Activated naive CD8-positive, alpha-beta T cell treated with anti-CD3 and anti-CD28 coated beads for 36 hours (primary cell): ENCODE data around the gene WNT4. TPM values are rescaled to one million over a fixed set of nuclear protein-coding genes. Genes with fewer than 3 reads are reported as not detected.

Experiments
- DNase-seq: peaks from one replicate; pipeline ENCODE4 v3.0.0; 2021
- H3K27ac Mint-ChIP-seq: one replicate; pipeline ENCODE4 v1.8.0; 2022; ENCODE audit warnings: mild to moderate bottlenecking, moderate library complexity, mixed read lengths
- H3K27me3 Mint-ChIP-seq: one replicate; pipeline ENCODE4 v1.8.0; 2022; ENCODE audit warnings: mild to moderate bottlenecking, mixed read lengths
- H3K36me3 Mint-ChIP-seq: one replicate; pipeline ENCODE4 v1.8.0; 2021; ENCODE audit warnings: mild to moderate bottlenecking, mixed read lengths
- H3K4me1 Mint-ChIP-seq: one replicate; pipeline ENCODE4 v1.8.0; 2021; ENCODE audit warnings: mixed read lengths
- H3K4me3 Mint-ChIP-seq: one replicate; pipeline ENCODE4 v1.8.0; 2022; ENCODE audit warnings: mild to moderate bottlenecking, moderate library complexity, mixed read lengths
- H3K9me3 Mint-ChIP-seq: one replicate; pipeline ENCODE4 v1.8.0; 2022; ENCODE audit warnings: mixed read lengths
- total RNA-seq, 2 experiments: library from RNA; stranded (reverse); gene quantifications; one replicate each; pipeline ENCODE4 v1.2.3, GENCODE V29; 2021

The WNT4 gene
- total RNA-seq, 2 experiments from 2014 or later, result not detected

GRCh38 chr1:22127731-22128130 is 15.2 kb downstream of the WNT4 start:
- H3K27me3 Mint-ChIP-seq, result no peaks in the 10 kb centered on the region
- no peaks in the 10 kb centered on the region for H3K9me3 Mint-ChIP-seq
- no peaks in the 10 kb centered on the region for H3K4me1 Mint-ChIP-seq
- H3K27ac Mint-ChIP-seq, result no peak overlapping the region
- no peaks in the 10 kb centered on the region for H3K36me3 Mint-ChIP-seq
- H3K4me3 Mint-ChIP-seq, result no peak overlapping the region
- no peak for DNase-seq

DNA sequence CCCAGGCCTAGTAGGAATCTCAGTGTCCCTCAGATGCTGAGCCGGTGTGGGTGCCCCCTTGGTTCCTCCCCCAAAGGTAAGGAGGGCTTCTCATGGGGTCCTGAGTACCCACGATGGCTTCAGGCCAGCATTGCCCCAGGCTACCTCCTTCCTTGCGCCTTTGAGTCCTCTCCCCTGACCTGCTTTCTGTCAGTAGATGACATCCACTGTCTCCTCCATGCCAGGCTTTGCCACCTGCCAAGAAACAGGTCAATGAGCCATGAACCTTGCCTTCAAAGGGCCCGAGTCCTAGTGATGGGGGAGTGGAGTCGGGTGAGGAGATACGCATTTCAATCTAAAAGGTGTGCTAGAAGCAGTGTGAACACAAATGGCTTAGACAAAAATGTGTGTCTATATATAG is 15.6 kb downstream of the WNT4 start:
- Mint-ChIP-seq H3K4me1 (no peaks in the 10 kb centered on the region), H3K36me3 (no peaks in the 10 kb centered on the region), H3K4me3 (no peak overlapping the region), H3K27me3 (no peaks in the 10 kb centered on the region), H3K27ac (no peak overlapping the region), H3K9me3 (no peaks in the 10 kb centered on the region)
- DNase-seq, result no peak

DNA sequence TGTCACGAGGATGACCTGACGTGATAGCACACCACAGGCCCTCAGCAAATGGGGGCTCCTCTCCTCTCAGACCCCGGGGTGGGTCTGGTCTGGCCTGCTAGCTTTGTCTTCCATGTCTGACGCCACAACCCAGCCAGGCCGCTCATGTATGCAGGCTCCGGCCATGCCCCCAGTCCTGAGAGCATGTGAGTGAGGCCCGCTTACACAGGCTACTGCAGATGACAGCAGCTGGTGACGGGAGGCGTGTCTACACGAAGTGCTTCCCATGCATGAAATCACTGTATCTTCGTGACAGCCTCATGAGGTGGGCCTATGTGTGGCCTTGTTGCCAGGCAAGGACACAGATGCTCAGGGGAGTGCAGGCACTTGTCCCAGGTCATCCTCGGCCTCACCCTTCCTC is 16.4 kb downstream of the WNT4 start:
- no peaks in the 10 kb centered on the region for H3K36me3 Mint-ChIP-seq
- no peaks in the 10 kb centered on the region for H3K9me3 Mint-ChIP-seq
- no peak overlapping the region for H3K4me3 Mint-ChIP-seq
- no peaks in the 10 kb centered on the region for H3K27me3 Mint-ChIP-seq
- no peak overlapping the region for H3K27ac Mint-ChIP-seq
- no peaks in the 10 kb centered on the region for H3K4me1 Mint-ChIP-seq
- DNase-seq, result no peak

- H3K9me3 Mint-ChIP-seq, result no peaks in the 10 kb centered on the region
- H3K4me3 Mint-ChIP-seq, result no peak overlapping the region
- peaks cover 3% of the 10 kb centered on the region for H3K4me1 Mint-ChIP-seq
- H3K36me3 Mint-ChIP-seq, result no peaks in the 10 kb centered on the region
- no peak overlapping the region for H3K27ac Mint-ChIP-seq
- DNase-seq, result no peak
- no peaks in the 10 kb centered on the region for H3K27me3 Mint-ChIP-seq
Measured at GRCh38 chr1:22124592-22125229, 18.2 kb downstream of the WNT4 start.

GRCh38 chr1:22123901-22124404 is 18.9 kb downstream of the WNT4 start:
- H3K9me3 Mint-ChIP-seq, result no peaks in the 10 kb centered on the region
- H3K27ac Mint-ChIP-seq, result no peak overlapping the region
- no peaks in the 10 kb centered on the region for H3K27me3 Mint-ChIP-seq
- no peak for DNase-seq
- H3K4me3 Mint-ChIP-seq, result no peak overlapping the region
- peaks cover under 1% of the 10 kb centered on the region for H3K36me3 Mint-ChIP-seq
- peaks cover 3% of the 10 kb centered on the region for H3K4me1 Mint-ChIP-seq

DNA sequence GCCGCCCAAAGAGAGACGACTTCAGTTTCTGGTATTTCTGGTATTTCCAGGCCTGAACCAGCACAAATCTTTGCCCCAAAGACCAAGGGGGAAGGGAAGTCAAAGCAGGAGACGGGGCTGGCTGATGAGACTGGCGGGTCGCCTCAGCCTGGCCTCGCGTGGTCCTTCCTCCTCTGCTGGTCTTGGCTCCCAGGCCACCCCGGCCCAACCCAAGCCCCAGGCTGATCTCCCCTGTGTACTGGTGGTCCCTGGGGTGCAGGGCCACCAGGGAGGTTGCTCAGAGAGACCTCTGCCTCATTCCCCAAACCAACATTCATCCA is 19.9 kb downstream of the WNT4 start:
- H3K36me3 Mint-ChIP-seq, result peaks cover 2% of the 10 kb centered on the region
- DNase-seq, result no peak
- no peak overlapping the region for H3K27ac Mint-ChIP-seq
- no peaks in the 10 kb centered on the region for H3K9me3 Mint-ChIP-seq
- no peak overlapping the region for H3K4me3 Mint-ChIP-seq
- peaks cover 3% of the 10 kb centered on the region for H3K4me1 Mint-ChIP-seq
- no peaks in the 10 kb centered on the region for H3K27me3 Mint-ChIP-seq

DNA sequence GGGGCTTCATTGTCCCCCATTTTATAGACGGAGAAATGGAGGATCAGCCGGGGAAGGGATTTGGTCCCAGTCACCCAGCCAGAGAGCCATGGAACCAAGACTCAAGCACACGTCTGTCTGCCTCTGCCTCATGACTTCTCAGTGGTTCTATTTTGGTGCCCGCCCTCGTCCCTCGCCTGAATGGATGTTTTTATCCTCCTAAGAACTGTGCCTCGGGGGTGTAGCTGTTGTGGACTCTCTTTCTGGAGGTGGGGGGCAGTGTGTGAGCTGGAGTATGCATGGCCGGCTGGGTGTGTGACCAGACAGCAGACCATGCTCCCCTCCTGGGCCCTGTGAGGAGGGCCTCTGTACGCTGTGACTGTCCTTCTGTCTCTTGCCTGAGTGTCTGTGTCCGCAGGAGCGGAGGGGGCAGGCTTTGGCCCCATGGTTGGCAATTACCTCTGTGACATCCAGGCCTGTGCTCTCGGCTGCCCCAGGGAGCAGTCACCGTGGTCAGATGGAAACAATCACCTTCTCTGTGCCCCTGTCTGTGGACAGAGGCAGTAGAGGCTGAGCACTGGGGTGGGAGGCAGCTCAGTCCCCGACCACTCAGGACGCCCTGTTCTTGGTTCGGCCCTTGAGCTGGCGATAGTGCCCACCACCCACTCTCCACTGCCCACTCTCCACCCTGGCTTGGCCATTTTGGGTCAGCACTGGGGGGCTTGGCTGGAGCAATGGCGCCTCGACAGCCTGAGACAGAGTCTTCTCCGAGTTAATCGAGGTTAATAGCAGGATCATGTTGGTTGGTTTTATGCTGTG is 20.4 kb downstream of the WNT4 start:
- Mint-ChIP-seq H3K27me3 (no peaks in the 10 kb centered on the region), H3K9me3 (no peaks in the 10 kb centered on the region), H3K27ac (no peak overlapping the region), H3K4me1 (peaks cover 3% of the 10 kb centered on the region), H3K36me3 (peaks cover 2% of the 10 kb centered on the region), H3K4me3 (no peak overlapping the region)
- DNase-seq, result no peak

GRCh38 chr1:22121421-22121911 is 21.4 kb downstream of the WNT4 start:
- Mint-ChIP-seq H3K4me1 (peaks cover 3% of the 10 kb centered on the region), H3K4me3 (no peak overlapping the region), H3K27me3 (no peaks in the 10 kb centered on the region), H3K27ac (no peak overlapping the region), H3K9me3 (no peaks in the 10 kb centered on the region), H3K36me3 (peaks cover 2% of the 10 kb centered on the region)
- DNase-seq, result no peak

DNA sequence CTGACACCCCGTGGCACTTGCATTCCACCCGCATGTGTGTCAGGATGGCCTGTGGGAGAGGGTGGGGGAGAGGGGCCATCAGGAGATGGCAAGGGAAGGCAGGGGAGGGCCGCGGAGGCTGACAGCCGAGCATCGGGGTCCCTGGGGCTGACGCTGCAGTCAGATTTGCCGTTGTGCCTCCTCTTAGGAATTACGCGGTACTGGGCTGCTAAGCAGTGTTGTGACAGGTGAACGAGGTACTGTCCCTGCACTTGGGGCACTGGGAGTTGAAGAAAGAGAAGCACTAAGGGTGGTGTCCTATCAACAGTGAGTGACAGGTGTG is 22.5 kb downstream of the WNT4 start:
- Mint-ChIP-seq H3K9me3 (no peaks in the 10 kb centered on the region), H3K27ac (no peak overlapping the region), H3K27me3 (no peaks in the 10 kb centered on the region), H3K4me3 (no peak overlapping the region), H3K36me3 (peaks cover 2% of the 10 kb centered on the region), H3K4me1 (peaks cover 3% of the 10 kb centered on the region)
- no peak for DNase-seq

DNA sequence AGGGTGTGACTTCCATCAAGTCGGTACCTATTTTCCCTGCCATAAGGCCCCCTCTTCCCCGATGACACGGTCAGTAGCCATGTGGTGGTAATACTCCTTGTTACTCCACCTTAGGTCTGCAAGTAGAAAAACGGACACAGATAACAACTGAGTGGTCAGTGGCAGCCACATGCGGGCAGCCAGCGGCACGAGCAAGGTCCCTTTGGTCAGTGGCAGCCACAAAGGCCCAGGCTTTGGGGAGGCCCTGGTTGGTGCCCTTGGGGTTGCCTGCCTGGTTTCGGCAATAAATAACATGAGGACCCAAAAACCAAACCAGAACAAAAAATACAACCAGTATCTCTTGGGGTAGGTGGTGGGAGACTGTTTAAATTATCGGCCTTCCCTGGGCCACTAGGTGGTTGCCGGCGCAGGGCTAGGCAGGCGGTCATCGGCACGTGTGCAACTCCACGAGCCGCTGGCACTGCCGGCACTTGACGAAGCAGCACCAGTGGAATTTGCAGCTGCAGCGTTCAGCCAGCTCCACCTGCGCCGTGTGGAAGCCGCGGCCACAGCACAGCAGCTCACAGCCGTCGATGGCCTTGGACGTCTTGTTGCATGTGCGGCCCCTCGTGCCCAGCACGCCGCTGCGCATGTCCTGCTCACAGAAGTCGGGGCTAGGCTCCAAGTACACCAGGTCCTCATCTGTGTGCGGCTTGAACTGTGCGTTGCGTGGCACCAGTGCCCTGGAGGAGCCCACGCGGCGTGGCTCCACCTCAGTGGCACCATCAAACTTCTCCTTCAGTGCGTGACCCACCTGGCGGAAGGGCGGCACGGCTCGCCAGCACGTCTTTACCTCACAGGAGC is 23.1 kb downstream of the WNT4 start:
- Mint-ChIP-seq H3K27me3 (no peaks in the 10 kb centered on the region), H3K4me3 (no peak overlapping the region), H3K9me3 (no peaks in the 10 kb centered on the region), H3K27ac (no peak overlapping the region), H3K36me3 (peaks cover 2% of the 10 kb centered on the region), H3K4me1 (peaks cover 3% of the 10 kb centered on the region)
- DNase-seq, result no peak

- Mint-ChIP-seq H3K9me3 (no peaks in the 10 kb centered on the region), H3K27me3 (no peaks in the 10 kb centered on the region), H3K36me3 (peaks cover 2% of the 10 kb centered on the region), H3K4me3 (no peak overlapping the region), H3K27ac (peak overlapping the region; percentile 54), H3K4me1 (peaks cover 3% of the 10 kb centered on the region)
- DNase-seq, result no peak
Measured at GRCh38 chr1:22118291-22118992, 24.5 kb downstream of the WNT4 start.

GRCh38 chr1:22117851-22118250 is 25.0 kb downstream of the WNT4 start:
- Mint-ChIP-seq H3K4me1 (peaks cover 3% of the 10 kb centered on the region), H3K9me3 (no peaks in the 10 kb centered on the region), H3K36me3 (peaks cover 4% of the 10 kb centered on the region), H3K27ac (peak overlapping the region; percentile 32), H3K27me3 (no peaks in the 10 kb centered on the region), H3K4me3 (no peak overlapping the region)
- DNase-seq, result no peak

GRCh38 chr1:22117238-22117637 is 25.7 kb downstream of the WNT4 start:
- DNase-seq, result no peak
- H3K27me3 Mint-ChIP-seq, result no peaks in the 10 kb centered on the region
- no peak overlapping the region for H3K4me3 Mint-ChIP-seq
- peaks cover 4% of the 10 kb centered on the region for H3K36me3 Mint-ChIP-seq
- no peaks in the 10 kb centered on the region for H3K9me3 Mint-ChIP-seq
- H3K4me1 Mint-ChIP-seq, result peaks cover 3% of the 10 kb centered on the region
- no peak overlapping the region for H3K27ac Mint-ChIP-seq

DNA sequence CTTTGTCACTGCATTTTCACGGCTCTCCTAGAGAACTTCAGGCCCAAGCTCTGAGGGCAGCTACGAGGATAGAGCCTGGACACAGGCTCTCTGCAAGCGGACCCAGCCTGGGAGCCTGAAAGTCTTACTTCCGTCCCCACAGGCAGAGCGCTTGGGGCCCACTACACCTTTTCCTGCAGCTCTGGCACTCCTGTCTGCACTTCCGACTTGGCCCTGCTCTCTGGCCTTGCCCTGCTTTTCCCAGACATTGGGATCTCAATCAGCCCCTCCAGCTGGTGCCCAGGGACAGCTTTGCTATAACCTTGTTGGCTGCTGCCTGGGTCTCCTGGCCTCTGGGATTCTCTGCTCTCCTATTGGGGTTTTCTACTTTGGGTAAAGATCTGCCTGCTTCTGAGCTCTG is 27.6 kb downstream of the WNT4 start:
- Mint-ChIP-seq H3K4me3 (no peak overlapping the region), H3K27ac (no peak overlapping the region), H3K27me3 (no peaks in the 10 kb centered on the region), H3K9me3 (no peaks in the 10 kb centered on the region), H3K4me1 (no peaks in the 10 kb centered on the region), H3K36me3 (peaks cover 4% of the 10 kb centered on the region)
- no peak for DNase-seq
